ENCODE measurements around the gene RPTOR.

RPTOR gene

DNA sequence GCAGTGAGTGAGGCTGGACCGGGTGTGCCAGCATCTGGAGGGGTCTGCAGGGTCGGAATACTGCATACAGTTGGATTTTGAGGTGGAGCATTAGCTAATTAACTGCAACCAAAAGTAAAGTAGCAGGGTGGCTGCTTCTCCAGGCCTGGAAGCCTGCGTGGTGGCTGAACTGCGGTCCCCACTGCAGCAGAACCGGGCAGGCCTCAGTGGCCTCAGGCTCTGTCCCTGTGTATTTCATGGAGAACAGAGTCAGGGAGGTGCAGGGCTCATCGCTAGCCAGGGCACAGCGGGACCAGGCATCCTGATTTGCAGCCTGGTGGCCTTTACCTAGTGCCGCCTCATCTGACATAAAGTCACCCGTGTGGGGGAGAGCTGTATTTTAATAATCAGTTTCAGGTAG, 131.9 kb downstream of the RPTOR start:
- ChIA-PET CTCF (no interaction called here), POLR2A (no interaction called here)
- H3K4me3 ChIP-seq (ENCODE audit: low read depth, low read length) = no peak overlapping the region
- no peak for DNase-seq (ENCODE audit: low read depth, low spot score)
- TF ChIP-seq, protein P1, sequence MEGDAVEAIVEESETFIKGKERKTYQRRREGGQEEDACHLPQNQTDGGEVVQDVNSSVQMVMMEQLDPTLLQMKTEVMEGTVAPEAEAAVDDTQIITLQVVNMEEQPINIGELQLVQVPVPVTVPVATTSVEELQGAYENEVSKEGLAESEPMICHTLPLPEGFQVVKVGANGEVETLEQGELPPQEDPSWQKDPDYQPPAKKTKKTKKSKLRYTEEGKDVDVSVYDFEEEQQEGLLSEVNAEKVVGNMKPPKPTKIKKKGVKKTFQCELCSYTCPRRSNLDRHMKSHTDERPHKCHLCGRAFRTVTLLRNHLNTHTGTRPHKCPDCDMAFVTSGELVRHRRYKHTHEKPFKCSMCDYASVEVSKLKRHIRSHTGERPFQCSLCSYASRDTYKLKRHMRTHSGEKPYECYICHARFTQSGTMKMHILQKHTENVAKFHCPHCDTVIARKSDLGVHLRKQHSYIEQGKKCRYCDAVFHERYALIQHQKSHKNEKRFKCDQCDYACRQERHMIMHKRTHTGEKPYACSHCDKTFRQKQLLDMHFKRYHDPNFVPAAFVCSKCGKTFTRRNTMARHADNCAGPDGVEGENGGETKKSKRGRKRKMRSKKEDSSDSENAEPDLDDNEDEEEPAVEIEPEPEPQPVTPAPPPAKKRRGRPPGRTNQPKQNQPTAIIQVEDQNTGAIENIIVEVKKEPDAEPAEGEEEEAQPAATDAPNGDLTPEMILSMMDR (IDR thresholded peaks at IDR 0.05; ENCODE audit: insufficient read depth, low read length, missing control alignments) = no peak

DNA sequence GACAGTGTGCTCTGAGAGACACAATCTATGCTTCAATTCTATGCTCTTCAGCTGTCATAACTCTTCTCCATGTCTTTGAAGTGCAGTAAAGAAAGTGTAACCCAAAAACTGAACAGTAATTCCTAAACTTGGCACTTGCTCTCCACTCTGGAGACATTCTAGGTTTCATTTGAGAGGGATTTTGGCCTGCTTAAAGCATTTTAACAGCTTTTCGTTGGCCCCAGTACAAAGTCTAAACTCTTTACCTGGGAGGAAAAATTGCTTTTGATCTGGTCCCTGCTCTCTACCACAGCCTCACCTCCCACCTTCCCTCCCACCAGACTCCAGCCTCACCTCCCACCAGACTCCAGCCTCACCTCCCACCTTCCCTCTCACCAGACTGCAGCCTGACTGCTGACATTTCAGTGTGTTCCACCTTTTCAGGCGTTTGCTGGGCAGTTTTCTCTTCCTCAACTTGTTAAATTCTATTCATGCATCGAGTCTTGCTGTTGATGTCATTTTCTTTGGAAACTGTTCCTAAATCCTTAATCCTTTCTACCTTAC, 132.6 kb downstream of the RPTOR start:
- POLR2A ChIA-PET = no interaction called here
- no peak for DNase-seq (ENCODE audit: low read depth, low spot score)
- no peak overlapping the region for H3K4me3 ChIP-seq (ENCODE audit: low read depth, low read length)
- TF ChIP-seq, protein P1 (IDR thresholded peaks at IDR 0.05; ENCODE audit: insufficient read depth, low read length, missing control alignments) = no peak
- CTCF ChIA-PET = no interaction called here

DNA sequence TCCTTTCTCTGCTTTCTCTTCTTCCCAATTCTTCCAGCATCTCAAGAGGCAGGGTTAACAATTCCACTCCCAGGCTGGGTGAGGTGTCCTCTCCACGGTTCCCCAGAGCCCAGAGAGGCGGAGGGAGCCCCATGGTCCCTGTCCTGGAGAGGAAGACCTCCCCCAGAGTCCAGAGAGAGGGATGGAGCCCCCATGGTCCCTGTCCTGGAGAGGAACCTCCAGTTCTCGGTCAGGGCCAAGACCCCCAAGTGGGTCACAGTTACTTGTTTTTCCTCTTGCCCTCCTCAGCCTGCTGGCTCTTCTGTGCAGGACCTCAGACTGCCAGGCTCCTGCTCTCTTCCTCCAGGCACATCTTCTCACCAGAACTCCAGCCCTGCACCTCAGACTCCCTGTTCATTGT, 135.2 kb downstream of the RPTOR start:
- CTCF ChIA-PET = interaction anchor here (0.7 kb wide), 1 partner anchor 9 kb away, joined by 3 read pairs; no protein-coding TSS in a partner anchor
- no peak overlapping the region for H3K4me3 ChIP-seq (ENCODE audit: low read depth, low read length)
- TF ChIP-seq, protein P1 (IDR thresholded peaks at IDR 0.05; ENCODE audit: insufficient read depth, low read length, missing control alignments) = no peak
- DNase-seq (ENCODE audit: low read depth, low spot score) = no peak
- POLR2A ChIA-PET = no interaction called here

DNA sequence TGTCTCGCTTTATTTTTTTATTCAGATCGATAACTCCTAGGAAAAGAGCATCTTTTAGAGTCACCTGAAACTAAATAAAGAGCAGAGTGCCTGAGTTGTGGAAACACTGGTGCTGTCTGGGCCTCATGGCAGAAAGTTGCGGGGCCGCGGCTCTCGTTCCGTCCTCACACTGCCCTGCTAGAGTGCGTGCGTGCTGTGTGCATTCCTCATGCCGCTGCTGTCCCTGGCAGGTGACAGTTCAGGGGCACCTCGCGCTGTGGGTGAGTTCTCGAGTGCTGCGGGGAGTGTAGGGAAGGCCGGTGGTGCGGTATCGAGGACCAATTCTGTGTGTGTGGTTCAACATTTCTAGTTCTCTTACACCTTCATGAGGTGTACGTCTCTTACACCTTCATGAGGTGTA, 136.6 kb downstream of the RPTOR start:
- CTCF ChIA-PET = no interaction called here
- H3K4me3 ChIP-seq (ENCODE audit: low read depth, low read length) = no peak overlapping the region
- POLR2A ChIA-PET = no interaction called here
- TF ChIP-seq, protein P1 (IDR thresholded peaks at IDR 0.05; ENCODE audit: insufficient read depth, low read length, missing control alignments) = no peak
- DNase-seq (ENCODE audit: low read depth, low spot score) = no peak

DNA sequence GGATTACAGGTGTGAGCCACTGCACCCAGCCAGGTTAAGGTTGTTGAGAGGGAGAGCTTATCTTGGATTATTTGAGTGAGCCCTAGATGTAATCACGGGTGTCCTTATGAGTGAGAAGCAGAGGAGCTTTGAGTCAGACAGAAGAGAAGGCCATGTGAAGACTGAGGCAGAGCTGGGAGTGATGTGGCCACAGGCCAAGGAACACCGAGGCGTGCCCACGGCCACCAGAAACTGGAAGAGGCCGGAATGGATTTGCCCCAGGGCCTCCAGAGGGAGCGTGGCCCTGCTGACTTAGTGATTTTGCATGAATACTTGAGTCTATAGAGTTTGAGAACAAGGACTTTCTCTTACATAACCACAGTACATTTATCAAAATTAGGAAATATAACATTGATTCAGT, 137.7 kb downstream of the RPTOR start:
- H3K4me3 ChIP-seq (ENCODE audit: low read depth, low read length) = no peak overlapping the region
- TF ChIP-seq, protein P1 (IDR thresholded peaks at IDR 0.05; ENCODE audit: insufficient read depth, low read length, missing control alignments) = no peak
- no peak for DNase-seq (ENCODE audit: low read depth, low spot score)
- ChIA-PET POLR2A (no interaction called here), CTCF (interaction anchor here (1.2 to 2.0 kb wide), 3 partner anchors 10 to 73 kb away, joined by 3 to 8 read pairs (median 3); no protein-coding TSS in a partner anchor)

DNA sequence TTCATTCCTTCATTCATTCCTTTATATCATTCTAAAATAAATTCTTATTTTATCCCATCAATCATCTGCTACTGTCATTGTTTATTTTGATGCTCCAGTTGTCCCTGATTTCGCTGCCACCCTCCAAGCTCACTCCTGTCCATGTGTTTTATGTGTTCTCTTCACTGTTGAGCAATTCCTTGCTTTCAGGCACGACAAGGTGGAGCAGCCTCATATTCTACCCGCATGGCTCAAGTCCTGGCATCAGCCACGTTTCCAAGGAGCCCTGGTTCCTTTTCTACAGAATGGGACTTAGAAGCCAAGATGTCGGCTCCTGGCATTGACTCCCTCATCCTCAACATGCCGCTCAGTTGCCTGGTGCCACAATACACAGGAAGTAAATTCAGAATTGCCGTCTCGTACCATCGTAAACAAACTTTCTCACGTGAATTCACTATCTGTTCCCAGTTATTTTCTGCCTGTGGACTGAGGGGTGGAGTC, 139.0 kb downstream of the RPTOR start:
- ChIA-PET CTCF (interaction anchor here (2.0 kb wide), 1 partner anchor 10 kb away, joined by 8 read pairs; no protein-coding TSS in a partner anchor), POLR2A (no interaction called here)
- TF ChIP-seq, protein P1 (IDR thresholded peaks at IDR 0.05; ENCODE audit: insufficient read depth, low read length, missing control alignments) = no peak

More for the DNA sequence above, 139.0 kb downstream of the RPTOR start:
- no peak overlapping the region for H3K4me3 ChIP-seq (ENCODE audit: low read depth, low read length)
- no peak for DNase-seq (ENCODE audit: low read depth, low spot score)
